OCI-LY7 (cell line): ENCODE data around the gene APEH. TPM values are rescaled to one million over a fixed set of nuclear protein-coding genes. Genes with fewer than 3 reads are reported as not detected.

ENCODE experiments used
- BruUV-seq: library from RNA; stranded (reverse); fragments of 400-500 nt; replicated peaks from 2 replicates; lab custom pipeline; 2021; lab: Mats Ljungman, UMichigan
- CTCF ChIA-PET: fragments of 300-600 bp; sonication (Branson Sonifier 250); formaldehyde crosslinking; loops from one replicate; lab custom pipeline; 2022; ENCODE audit warnings: antibody characterized with exemption; ENCODE audit not compliant: unreplicated experiment; lab: Charles Lee
- POLR2A ChIA-PET: fragments of 300-600 bp; sonication (Branson Sonifier 250); formaldehyde crosslinking; loops from one replicate; lab custom pipeline; 2022; ENCODE audit warnings: antibody characterized with exemption; lab: Charles Lee
- DNase-seq: peaks from one replicate; pipeline ENCODE4 v3.0.0-alpha.2; 2015; ENCODE audit warnings: low spot score
- H2AFZ ChIP-seq: fragments of 200-600 bp; sonication (generic), shearing (Covaris generic); 2 replicates; pipeline ENCODE4 v1.6.1; 2014; ENCODE audit warnings: mild to moderate bottlenecking, antibody characterized with exemption, low read length, moderate library complexity
- H3K27ac ChIP-seq: fragments of 200-600 bp; sonication (generic); 2 replicates; pipeline ENCODE4 v1.5.1; 2014; ENCODE audit warnings: mixed run types, low read depth, mild to moderate bottlenecking, moderate library complexity, low read length, inconsistent platforms; ENCODE audit not compliant: poor library complexity, severe bottlenecking
- H3K36me3 ChIP-seq: fragments of 200-600 bp; sonication (generic); 2 replicates; pipeline ENCODE4 v1.6.1; 2014; ENCODE audit warnings: mild to moderate bottlenecking, antibody characterized with exemption, low read length, moderate library complexity, mixed read lengths; ENCODE audit not compliant: insufficient read depth
- H3K4me1 ChIP-seq: fragments of 200-600 bp; sonication (generic); 2 replicates; pipeline ENCODE4 v1.5.1; 2014; ENCODE audit warnings: mild to moderate bottlenecking, low read length; ENCODE audit not compliant: insufficient read depth, poor library complexity, severe bottlenecking
- H3K4me2 ChIP-seq: fragments of 200-600 bp; sonication (generic); 2 replicates; pipeline ENCODE4 v1.6.1; 2014; ENCODE audit warnings: mild to moderate bottlenecking, low read length
- H3K4me3 ChIP-seq: fragments of 200-600 bp; sonication (generic); 2 replicates; pipeline ENCODE4 v1.5.1; 2014; ENCODE audit warnings: mild to moderate bottlenecking, low read depth, low read length; ENCODE audit not compliant: poor library complexity, severe bottlenecking
- H3K79me2 ChIP-seq: fragments of 200-600 bp; sonication (generic); 2 replicates; pipeline ENCODE4 v1.6.1; 2016; ENCODE audit warnings: low read depth, mild to moderate bottlenecking, low read length, moderate library complexity, mixed read lengths; ENCODE audit not compliant: insufficient read depth
- H3K9me2 ChIP-seq: fragments of 200-600 bp; sonication (generic); 2 replicates; pipeline ENCODE4 v1.6.1; 2016; ENCODE audit warnings: mild to moderate bottlenecking, low read length, mixed read lengths; ENCODE audit not compliant: insufficient read depth
- H3K9me3 ChIP-seq: fragments of 200-600 bp; sonication (generic); 2 replicates; pipeline ENCODE4 v1.6.1; 2014; ENCODE audit warnings: mild to moderate bottlenecking, mixed run types, low read length, mixed read lengths
- H4K20me1 ChIP-seq: fragments of 200-600 bp; sonication (generic); 2 replicates; pipeline ENCODE4 v1.6.1; 2014; ENCODE audit warnings: mild to moderate bottlenecking, antibody characterized with exemption, low read length, moderate library complexity, mixed read lengths; ENCODE audit not compliant: insufficient read depth
- CTCF ChIP-seq: fragments of 200-600 bp; sonication (generic); conservative IDR thresholded peaks from 2 replicates; pipeline ENCODE4 v1.5.1; 2014; ENCODE audit warnings: mild to moderate bottlenecking, antibody characterized with exemption, low read length, moderate library complexity, mixed read lengths
- EZH2phosphoT487 ChIP-seq: fragments of 200-600 bp; sonication (generic); IDR thresholded peaks from 2 replicates; pipeline ENCODE4 v1.6.1; 2018; ENCODE audit warnings: low read depth, borderline replicate concordance, mild to moderate bottlenecking, mixed run types, antibody characterized with exemption, low read length, moderate library complexity, mixed read lengths
- intact Hi-C: fragments of 100-400 bp; cut with micrococcal nuclease; formaldehyde crosslinking; loops from one replicate; pipeline ENCODE4 v1.10.0; 2022; ENCODE audit not compliant: unreplicated experiment
- total RNA-seq, 2 experiments: library from RNA; depleted of rRNA in 1 of 2; stranded (reverse); fragments of >200 nt in 1 of 2; shearing (Covaris generic) in 1 of 2; gene quantifications; 2 replicates each; pipeline ENCODE4 v1.2.3, GENCODE V29; 2014 to 2022

The APEH gene
- total RNA-seq, 2 experiments from 2014 or later: 112 to 132 TPM

- no TSS peak for BruUV-seq
- ChIA-PET POLR2A (no interaction called here), CTCF (interaction anchor here (0.6 kb wide), 1 partner anchor 611 kb away, joined by 4 read pairs; no protein-coding TSS in a partner anchor)
- Histone ChIP-seq H2AFZ (no peak overlapping the region), H3K27ac (no peak overlapping the region), H3K4me2 (no peak overlapping the region), H3K4me3 (no peak overlapping the region), H4K20me1 (no peaks in the 10 kb centered on the region), H3K9me2 (no peaks in the 10 kb centered on the region), H3K79me2 (peaks cover under 1% of the 10 kb centered on the region; the same call in 1 of the 2 replicates), H3K36me3 (peaks cover 49% of the 10 kb centered on the region), H3K4me1 (peaks cover 5% of the 10 kb centered on the region), H3K9me3 (no peaks in the 10 kb centered on the region)
- intact Hi-C loops: no loop called here
- TF ChIP-seq EZH2phosphoT487 (no peak), CTCF (no peak)
- no peak for DNase-seq
Observed at GRCh38 chr3:49717211-49717958, 43.2 kb downstream of the APEH start.

- Histone ChIP-seq H3K4me2 (no peak overlapping the region), H3K4me3 (no peak overlapping the region)
Observed at GRCh38 chr3:49717959-49718857, 44.1 kb downstream of the APEH start.

More at GRCh38 chr3:49717959-49718857, 44.1 kb downstream of the APEH start:
- Histone ChIP-seq H3K36me3 (peaks cover 56% of the 10 kb centered on the region), H4K20me1 (no peaks in the 10 kb centered on the region), H2AFZ (no peak overlapping the region), H3K9me3 (no peaks in the 10 kb centered on the region), H3K79me2 (peaks cover 9% of the 10 kb centered on the region; the same call in 1 of the 2 replicates), H3K4me1 (peaks cover 13% of the 10 kb centered on the region), H3K27ac (no peak overlapping the region), H3K9me2 (no peaks in the 10 kb centered on the region)
- CTCF ChIA-PET: interaction anchor here (0.6 kb wide), 1 partner anchor 610 kb away, joined by 4 read pairs; no protein-coding TSS in a partner anchor
- no TSS peak for BruUV-seq
- DNase-seq: no peak
- no peak for TF ChIP-seq EZH2phosphoT487
- TF ChIP-seq CTCF: no peak
- intact Hi-C loops: no loop called here
- POLR2A ChIA-PET: no interaction called here
